NCI-H345 (cell line): Measurements from ENCODE around the gene GNB1L.
A peak's percentile ranks its signal among the peaks of the same experiment; 100 is the strongest.

Experiments
- DNase-seq: peaks from one replicate; lab custom pipeline; 2025; lab: John Stamatoyannopoulos, UW

GNB1L gene

GRCh38 chr22:19876314-19876940 lies 21.8 kb upstream of the GNB1L start:
- DNase-seq: no peak

GRCh38 chr22:19875531-19876313 lies 21.0 kb upstream of the GNB1L start:
- no peak for DNase-seq

- DNase-seq: no peak
Measured at GRCh38 chr22:19875061-19875530, 20.4 kb upstream of the GNB1L start.

- DNase-seq: peak; percentile 45
Measured at GRCh38 chr22:19874307-19875060, 19.8 kb upstream of the GNB1L start.

- no peak for DNase-seq
Measured at GRCh38 chr22:19873960-19874306, 19.3 kb upstream of the GNB1L start.

GRCh38 chr22:19873138-19873959 lies 18.7 kb upstream of the GNB1L start:
- DNase-seq: no peak

- DNase-seq: peak; percentile 6
Measured at GRCh38 chr22:19872779-19873137, 18.1 kb upstream of the GNB1L start.

- no peak for DNase-seq
Measured at GRCh38 chr22:19871845-19872778, 17.4 kb upstream of the GNB1L start.

- DNase-seq: no peak
Measured at GRCh38 chr22:19871023-19871844, 16.6 kb upstream of the GNB1L start.

GRCh38 chr22:19870153-19871022 lies 15.7 kb upstream of the GNB1L start:
- no peak for DNase-seq

- no peak for DNase-seq
Measured at GRCh38 chr22:19869497-19870152, 15.0 kb upstream of the GNB1L start.

GRCh38 chr22:19868773-19869471 lies 14.2 kb upstream of the GNB1L start:
- DNase-seq: peak; percentile 4

- no peak for DNase-seq
Measured at GRCh38 chr22:19868333-19868732, 13.7 kb upstream of the GNB1L start.

GRCh38 chr22:19867617-19868016 lies 12.9 kb upstream of the GNB1L start:
- DNase-seq: no peak

GRCh38 chr22:19866665-19867009 lies 12.0 kb upstream of the GNB1L start:
- no peak for DNase-seq

GRCh38 chr22:19865141-19865829 lies 10.6 kb upstream of the GNB1L start:
- DNase-seq: no peak

- no peak for DNase-seq
Measured at GRCh38 chr22:19864538-19865106, 9.9 kb upstream of the GNB1L start.
